ENCODE data around the gene NDUFV1.
A peak's percentile ranks its signal among the peaks of the same experiment; 100 is the strongest.

The NDUFV1 gene

GRCh38 chr11:67606492-67607295, at the start of gene NDUFV1:
Gene NDUFV1, plus strand, starts transcription at chr11:67606936. Its CDS starts 69 bp downstream, at chr11:67607005.
- DNase-seq (ENCODE audit: low spot score): peak; percentile 72
- FAIRE-seq: peak; percentile 40

GRCh38 chr11:67558084-67558772, 48.5 kb upstream of the NDUFV1 start:
- DNase-seq (ENCODE audit: low spot score) (peak; percentile 40), FAIRE-seq (peak; percentile 17)

DNA sequence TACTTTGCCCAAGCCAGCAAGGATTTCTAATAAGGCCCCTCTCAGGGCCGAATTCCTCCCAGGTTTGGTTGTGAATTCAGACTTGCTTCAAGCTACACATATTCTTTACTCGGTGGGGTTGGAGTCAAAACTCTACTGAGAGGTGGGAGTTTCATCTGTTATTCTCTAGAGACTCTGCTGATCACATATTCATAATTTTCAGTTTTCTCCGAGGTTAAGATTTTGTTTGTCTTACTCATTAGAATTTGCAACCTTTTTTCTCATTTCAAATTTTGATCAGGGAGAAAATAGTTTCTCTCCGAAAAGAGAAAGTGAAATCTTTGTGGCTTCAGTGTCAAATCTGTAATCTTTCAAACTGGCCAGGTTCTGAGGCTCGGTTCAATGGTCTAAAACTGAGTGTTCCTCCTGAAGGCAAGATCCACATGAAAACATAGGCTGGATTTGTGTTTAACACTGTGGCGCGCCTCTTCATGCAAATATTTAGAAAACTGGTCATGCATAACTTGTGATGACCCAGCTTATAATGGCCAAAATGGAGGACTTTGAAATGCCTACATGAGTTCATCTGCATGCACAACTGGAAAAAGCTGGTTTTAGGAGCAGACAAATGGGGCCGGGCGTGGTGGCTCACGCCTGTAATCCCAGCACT, 44.6 kb upstream of the NDUFV1 start:
- peak; percentile 64 for DNase-seq (ENCODE audit: low spot score)
- peak; percentile 51 for FAIRE-seq

GRCh38 chr11:67562963-67563704, 43.6 kb upstream of the NDUFV1 start:
- DNase-seq (ENCODE audit: low spot score): peak; percentile 22
- FAIRE-seq: no peak

- peak; percentile 87 for FAIRE-seq
- peak; percentile 96 for DNase-seq (ENCODE audit: low spot score)
Measured at GRCh38 chr11:67563705-67564114, 43.0 kb upstream of the NDUFV1 start.

GRCh38 chr11:67564230-67564629, 42.5 kb upstream of the NDUFV1 start:
- DNase-seq (ENCODE audit: low spot score) (peak; percentile 74), FAIRE-seq (peak; percentile 67)

DNA sequence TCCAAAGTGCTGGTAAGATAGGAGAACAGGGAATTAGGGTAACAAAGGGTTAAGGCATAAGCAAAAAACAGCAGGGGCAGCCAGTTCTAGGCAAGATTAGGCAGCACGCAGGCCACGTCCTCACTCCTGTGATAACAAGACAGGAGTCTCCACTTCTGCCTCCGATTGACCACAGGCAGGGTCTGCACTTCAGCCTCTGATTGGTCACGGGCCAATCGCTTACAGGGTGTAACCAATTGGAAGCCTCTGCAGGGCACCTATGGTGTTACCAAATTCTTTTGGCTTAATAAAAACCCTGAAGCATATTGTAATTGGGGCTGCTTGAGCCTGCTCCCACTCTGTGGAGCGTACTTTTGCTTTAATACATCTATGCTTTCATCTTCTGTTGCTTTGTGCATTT, 35.3 kb upstream of the NDUFV1 start:
- DNase-seq (ENCODE audit: low spot score) (no peak), FAIRE-seq (no peak)

GRCh38 chr11:67572305-67572704, 34.4 kb upstream of the NDUFV1 start:
- FAIRE-seq (no peak), DNase-seq (ENCODE audit: low spot score) (no peak)

- DNase-seq (ENCODE audit: low spot score) (peak; percentile 14), FAIRE-seq (no peak)
Measured at GRCh38 chr11:67572747-67573419, 33.9 kb upstream of the NDUFV1 start.

DNA sequence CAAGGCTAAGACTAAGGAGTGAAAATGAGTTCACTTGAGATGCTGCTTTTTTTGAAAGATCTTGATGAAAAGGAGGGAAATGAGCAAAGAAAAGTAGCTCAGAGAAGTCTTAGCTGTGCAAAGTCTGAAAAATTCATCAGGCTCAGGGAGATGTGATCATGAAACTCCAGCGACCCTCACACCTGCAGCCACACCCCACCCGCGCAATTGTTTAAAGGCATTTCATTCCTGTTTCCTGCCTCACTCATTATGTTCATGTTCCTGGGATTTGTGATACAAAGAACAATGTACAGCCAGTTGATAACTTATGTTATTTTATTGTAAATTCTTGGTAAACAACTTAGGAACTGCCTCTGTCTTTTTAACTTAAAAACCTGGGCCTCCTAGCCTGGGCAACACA, 31.8 kb upstream of the NDUFV1 start:
- FAIRE-seq (no peak), DNase-seq (ENCODE audit: low spot score) (no peak)

DNA sequence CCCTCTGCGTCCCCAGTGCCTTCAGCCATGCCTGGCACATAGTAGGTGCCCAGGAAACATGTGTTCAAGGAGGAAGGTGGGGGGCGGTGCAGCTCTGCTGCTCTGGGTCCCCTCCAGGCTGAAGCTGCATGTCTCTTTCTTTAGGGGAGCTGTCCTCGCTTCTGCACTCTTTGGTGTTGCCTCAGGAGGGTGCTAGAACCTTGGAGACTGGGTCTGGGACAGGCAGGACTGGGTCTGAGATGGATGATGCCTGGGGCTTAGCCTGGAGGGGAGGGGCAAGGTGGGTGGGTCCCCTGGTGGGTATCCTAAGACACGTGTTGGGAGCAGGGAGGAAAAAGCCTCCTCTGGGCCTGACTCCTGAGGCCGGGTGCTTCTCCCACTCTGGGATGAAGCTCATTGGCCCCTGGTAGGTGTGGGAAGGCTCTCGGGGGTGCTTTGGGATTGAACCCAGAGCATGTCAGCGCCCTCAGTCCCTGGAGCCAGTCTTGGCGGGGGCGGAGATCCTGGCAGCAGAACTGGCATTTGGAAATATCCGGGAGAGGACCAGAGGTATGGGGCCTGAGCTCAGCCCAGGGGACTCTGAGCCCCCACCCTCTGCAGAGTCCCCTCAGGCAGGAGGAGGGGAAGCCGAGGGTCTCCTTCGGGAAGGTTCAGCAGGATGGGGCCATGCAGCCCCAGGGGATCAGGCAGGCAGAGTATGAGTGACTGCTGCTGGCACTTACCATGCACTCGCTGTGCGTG, 29.8 kb upstream of the NDUFV1 start:
- DNase-seq (ENCODE audit: low spot score) (no peak), FAIRE-seq (no peak)

GRCh38 chr11:67577951-67578350, 28.8 kb upstream of the NDUFV1 start:
- DNase-seq (ENCODE audit: low spot score): no peak
- FAIRE-seq: no peak

GRCh38 chr11:67581469-67581868, 25.3 kb upstream of the NDUFV1 start:
- FAIRE-seq (no peak), DNase-seq (ENCODE audit: low spot score) (peak; percentile 6)

- FAIRE-seq: no peak
Measured at GRCh38 chr11:67582011-67582410, 24.7 kb upstream of the NDUFV1 start.

GRCh38 chr11:67583247-67584204, 23.2 kb upstream of the NDUFV1 start, which contains the start of gene GSTP1:
Gene GSTP1, plus strand, starts transcription at chr11:67583812. Its CDS starts 32 bp downstream, at chr11:67583844.
- FAIRE-seq: no peak
- peak; percentile 87 for DNase-seq (ENCODE audit: low spot score)

More at GRCh38 chr11:67582011-67582410, 24.7 kb upstream of the NDUFV1 start:
- no peak for DNase-seq (ENCODE audit: low spot score)

- FAIRE-seq (no peak), DNase-seq (ENCODE audit: low spot score) (no peak)
Measured at GRCh38 chr11:67584205-67584880, 22.4 kb upstream of the NDUFV1 start.

DNA sequence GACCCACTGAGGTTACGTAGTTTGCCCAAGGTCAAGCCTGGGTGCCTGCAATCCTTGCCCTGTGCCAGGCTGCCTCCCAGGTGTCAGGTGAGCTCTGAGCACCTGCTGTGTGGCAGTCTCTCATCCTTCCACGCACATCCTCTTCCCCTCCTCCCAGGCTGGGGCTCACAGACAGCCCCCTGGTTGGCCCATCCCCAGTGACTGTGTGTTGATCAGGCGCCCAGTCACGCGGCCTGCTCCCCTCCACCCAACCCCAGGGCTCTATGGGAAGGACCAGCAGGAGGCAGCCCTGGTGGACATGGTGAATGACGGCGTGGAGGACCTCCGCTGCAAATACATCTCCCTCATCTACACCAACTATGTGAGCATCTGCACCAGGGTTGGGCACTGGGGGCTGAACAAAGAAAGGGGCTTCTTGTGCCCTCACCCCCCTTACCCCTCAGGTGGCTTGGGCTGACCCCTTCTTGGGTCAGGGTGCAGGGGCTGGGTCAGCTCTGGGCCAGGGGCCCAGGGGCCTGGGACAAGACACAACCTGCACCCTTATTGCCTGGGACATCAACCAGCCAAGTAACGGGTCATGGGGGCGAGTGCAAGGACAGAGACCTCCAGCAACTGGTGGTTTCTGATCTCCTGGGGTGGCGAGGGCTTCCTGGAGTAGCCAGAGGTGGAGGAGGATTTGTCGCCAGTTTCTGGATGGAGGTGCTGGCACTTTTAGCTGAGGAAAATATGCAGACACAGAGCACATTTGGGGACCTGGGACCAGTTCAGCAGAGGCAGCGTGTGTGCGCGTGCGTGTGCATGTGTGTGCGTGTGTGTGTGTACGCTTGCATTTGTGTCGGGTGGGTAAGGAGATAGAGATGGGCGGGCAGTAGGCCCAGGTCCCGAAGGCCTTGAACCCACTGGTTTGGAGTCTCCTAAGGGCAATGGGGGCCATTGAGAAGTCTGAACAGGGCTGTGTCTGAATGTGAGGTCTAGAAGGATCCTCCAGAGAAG, 21.6 kb upstream of the NDUFV1 start:
- FAIRE-seq: no peak

More for the DNA sequence above, 21.6 kb upstream of the NDUFV1 start:
- DNase-seq (ENCODE audit: low spot score): no peak

All from RCC 7860 (cell line).